ENCODE results near the gene FBXO39.

FBXO39 gene

DNA sequence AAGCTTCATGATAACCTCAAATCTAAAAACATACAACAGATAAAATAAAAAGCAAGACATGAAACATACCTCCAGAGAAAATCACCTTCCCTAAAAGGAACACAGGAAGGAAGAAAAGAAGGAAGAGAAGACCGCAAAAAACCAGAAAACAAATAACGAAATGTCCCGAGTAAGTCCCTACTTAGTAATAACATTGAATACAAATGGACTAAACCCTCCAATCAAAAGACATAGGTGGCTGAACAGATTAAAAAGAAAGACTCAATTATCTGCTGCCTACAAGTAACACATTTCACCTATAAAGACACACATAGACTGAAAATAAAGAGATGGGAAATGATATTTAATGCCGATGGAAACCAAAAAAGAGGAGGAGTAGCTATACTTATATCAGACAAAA is 6.2 kb downstream of the FBXO39 start (continued):
- TF ChIP-seq PRDM1 (tag by site-specific recombination; IDR thresholded peaks at IDR 0.05) = no peak
- TF ChIP-seq SP7 (tag by site-specific recombination; IDR thresholded peaks at IDR 0.05) = no peak
- TF ChIP-seq, protein P1, sequence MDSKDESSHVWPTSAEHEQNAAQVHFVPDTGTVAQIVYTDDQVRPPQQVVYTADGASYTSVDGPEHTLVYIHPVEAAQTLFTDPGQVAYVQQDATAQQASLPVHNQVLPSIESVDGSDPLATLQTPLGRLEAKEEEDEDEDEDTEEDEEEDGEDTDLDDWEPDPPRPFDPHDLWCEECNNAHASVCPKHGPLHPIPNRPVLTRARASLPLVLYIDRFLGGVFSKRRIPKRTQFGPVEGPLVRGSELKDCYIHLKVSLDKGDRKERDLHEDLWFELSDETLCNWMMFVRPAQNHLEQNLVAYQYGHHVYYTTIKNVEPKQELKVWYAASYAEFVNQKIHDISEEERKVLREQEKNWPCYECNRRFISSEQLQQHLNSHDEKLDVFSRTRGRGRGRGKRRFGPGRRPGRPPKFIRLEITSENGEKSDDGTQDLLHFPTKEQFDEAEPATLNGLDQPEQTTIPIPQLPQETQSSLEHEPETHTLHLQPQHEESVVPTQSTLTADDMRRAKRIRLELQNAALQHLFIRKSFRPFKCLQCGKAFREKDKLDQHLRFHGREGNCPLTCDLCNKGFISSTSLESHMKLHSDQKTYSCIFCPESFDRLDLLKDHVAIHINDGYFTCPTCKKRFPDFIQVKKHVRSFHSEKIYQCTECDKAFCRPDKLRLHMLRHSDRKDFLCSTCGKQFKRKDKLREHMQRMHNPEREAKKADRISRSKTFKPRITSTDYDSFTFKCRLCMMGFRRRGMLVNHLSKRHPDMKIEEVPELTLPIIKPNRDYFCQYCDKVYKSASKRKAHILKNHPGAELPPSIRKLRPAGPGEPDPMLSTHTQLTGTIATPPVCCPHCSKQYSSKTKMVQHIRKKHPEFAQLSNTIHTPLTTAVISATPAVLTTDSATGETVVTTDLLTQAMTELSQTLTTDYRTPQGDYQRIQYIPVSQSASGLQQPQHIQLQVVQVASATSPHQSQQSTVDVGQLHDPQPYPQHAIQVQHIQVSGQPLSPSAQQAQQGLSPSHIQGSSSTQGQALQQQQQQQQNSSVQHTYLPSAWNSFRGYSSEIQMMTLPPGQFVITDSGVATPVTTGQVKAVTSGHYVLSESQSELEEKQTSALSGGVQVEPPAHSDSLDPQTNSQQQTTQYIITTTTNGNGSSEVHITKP (tag by site-specific recombination; IDR thresholded peaks at IDR 0.05) = no peak

DNA sequence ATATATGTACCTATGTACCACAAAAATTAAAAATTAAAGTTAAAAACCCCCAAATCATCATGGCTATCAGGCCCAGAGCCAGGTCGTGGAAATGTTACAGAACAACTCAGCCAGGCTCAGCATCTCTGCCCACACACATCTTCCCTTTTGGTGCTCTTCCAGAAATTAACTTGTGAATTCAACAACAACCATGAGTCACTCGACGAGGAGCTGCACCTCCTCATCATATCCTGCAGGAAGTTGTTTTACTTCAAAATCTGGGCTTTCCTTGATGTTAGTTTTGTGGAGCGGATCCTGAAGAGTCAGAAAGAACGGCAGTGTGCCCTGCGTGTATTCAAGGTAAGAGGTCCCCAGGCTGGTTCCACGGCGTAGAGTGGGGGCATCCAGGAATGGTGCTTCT is 10.6 kb downstream of the FBXO39 start:
- Histone ChIP-seq H3K36me3 (ENCODE audit: control insufficient read depth in 2 of 2, insufficient read depth in 1 of 2, low read length in 2 of 2) (no peaks in the 10 kb centered on the region), H3K4me1 (ENCODE audit: control insufficient read depth, insufficient read depth, low read length) (no peaks in the 10 kb centered on the region), H3K9me3 (ENCODE audit: control insufficient read depth, insufficient read depth, low read depth, low read length) (no peaks in the 10 kb centered on the region), H3K4me3 (ENCODE audit: low read depth, low read length) (no peak overlapping the region), H3K27ac (ENCODE audit: extremely low read depth, low read depth, low read length) (no peak overlapping the region)
- POLR2A ChIA-PET = no interaction called here
- CTCF ChIA-PET = interaction anchor here (1.1 kb wide), 1 partner anchor 57 kb away, joined by 3 read pairs; no protein-coding TSS in a partner anchor
- TF ChIP-seq, protein P2, sequence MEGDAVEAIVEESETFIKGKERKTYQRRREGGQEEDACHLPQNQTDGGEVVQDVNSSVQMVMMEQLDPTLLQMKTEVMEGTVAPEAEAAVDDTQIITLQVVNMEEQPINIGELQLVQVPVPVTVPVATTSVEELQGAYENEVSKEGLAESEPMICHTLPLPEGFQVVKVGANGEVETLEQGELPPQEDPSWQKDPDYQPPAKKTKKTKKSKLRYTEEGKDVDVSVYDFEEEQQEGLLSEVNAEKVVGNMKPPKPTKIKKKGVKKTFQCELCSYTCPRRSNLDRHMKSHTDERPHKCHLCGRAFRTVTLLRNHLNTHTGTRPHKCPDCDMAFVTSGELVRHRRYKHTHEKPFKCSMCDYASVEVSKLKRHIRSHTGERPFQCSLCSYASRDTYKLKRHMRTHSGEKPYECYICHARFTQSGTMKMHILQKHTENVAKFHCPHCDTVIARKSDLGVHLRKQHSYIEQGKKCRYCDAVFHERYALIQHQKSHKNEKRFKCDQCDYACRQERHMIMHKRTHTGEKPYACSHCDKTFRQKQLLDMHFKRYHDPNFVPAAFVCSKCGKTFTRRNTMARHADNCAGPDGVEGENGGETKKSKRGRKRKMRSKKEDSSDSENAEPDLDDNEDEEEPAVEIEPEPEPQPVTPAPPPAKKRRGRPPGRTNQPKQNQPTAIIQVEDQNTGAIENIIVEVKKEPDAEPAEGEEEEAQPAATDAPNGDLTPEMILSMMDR (tag by site-specific recombination; IDR thresholded peaks at IDR 0.05) = no peak
- TF ChIP-seq GLI2 (tag by site-specific recombination; IDR thresholded peaks at IDR 0.05; ENCODE audit: borderline replicate concordance, low read depth) = no peak
- no peak for TF ChIP-seq ZNF785 (tag by site-specific recombination; IDR thresholded peaks at IDR 0.05)
- TF ChIP-seq, protein P3, sequence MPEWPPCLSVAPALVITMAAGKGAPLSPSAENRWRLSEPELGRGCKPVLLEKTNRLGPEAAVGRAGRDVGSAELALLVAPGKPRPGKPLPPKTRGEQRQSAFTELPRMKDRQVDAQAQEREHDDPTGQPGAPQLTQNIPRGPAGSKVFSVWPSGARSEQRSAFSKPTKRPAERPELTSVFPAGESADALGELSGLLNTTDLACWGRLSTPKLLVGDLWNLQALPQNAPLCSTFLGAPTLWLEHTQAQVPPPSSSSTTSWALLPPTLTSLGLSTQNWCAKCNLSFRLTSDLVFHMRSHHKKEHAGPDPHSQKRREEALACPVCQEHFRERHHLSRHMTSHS (tag by site-specific recombination; IDR thresholded peaks at IDR 0.05) = no peak
- TF ChIP-seq, protein P4, sequence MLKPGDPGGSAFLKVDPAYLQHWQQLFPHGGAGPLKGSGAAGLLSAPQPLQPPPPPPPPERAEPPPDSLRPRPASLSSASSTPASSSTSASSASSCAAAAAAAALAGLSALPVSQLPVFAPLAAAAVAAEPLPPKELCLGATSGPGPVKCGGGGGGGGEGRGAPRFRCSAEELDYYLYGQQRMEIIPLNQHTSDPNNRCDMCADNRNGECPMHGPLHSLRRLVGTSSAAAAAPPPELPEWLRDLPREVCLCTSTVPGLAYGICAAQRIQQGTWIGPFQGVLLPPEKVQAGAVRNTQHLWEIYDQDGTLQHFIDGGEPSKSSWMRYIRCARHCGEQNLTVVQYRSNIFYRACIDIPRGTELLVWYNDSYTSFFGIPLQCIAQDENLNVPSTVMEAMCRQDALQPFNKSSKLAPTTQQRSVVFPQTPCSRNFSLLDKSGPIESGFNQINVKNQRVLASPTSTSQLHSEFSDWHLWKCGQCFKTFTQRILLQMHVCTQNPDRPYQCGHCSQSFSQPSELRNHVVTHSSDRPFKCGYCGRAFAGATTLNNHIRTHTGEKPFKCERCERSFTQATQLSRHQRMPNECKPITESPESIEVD (tag by site-specific recombination; IDR thresholded peaks at IDR 0.05) = no peak
- TF ChIP-seq, protein P5, sequence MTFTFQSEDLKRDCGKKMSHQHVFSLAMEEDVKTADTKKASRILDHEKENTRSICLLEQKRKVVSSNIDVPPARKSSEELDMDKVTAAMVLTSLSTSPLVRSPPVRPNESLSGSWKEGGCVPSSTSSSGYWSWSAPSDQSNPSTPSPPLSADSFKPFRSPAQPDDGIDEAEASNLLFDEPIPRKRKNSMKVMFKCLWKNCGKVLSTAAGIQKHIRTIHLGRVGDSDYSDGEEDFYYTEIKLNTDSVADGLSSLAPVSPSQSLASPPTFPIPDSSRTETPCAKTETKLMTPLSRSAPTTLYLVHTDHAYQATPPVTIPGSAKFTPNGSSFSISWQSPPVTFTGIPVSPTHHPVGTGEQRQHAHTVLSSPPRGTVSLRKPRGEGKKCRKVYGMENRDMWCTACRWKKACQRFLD (tag by site-specific recombination; IDR thresholded peaks at IDR 0.05) = no peak
- TF ChIP-seq ZNF211 (tag by site-specific recombination; IDR thresholded peaks at IDR 0.05; ENCODE audit: low read depth) = no peak
- no peak for TF ChIP-seq BCL11B (tag by site-specific recombination; IDR thresholded peaks at IDR 0.05; ENCODE audit: low read depth)
- no peak for TF ChIP-seq ZNF155 (tag by site-specific recombination; IDR thresholded peaks at IDR 0.05)
- no peak for TF ChIP-seq ZNF621 (tag by site-specific recombination; IDR thresholded peaks at IDR 0.05)
- TF ChIP-seq, protein P6, sequence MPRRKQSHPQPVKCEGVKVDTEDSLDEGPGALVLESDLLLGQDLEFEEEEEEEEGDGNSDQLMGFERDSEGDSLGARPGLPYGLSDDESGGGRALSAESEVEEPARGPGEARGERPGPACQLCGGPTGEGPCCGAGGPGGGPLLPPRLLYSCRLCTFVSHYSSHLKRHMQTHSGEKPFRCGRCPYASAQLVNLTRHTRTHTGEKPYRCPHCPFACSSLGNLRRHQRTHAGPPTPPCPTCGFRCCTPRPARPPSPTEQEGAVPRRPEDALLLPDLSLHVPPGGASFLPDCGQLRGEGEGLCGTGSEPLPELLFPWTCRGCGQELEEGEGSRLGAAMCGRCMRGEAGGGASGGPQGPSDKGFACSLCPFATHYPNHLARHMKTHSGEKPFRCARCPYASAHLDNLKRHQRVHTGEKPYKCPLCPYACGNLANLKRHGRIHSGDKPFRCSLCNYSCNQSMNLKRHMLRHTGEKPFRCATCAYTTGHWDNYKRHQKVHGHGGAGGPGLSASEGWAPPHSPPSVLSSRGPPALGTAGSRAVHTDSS (tag by site-specific recombination; IDR thresholded peaks at IDR 0.05) = no peak
- no peak for TF ChIP-seq ZNF311 (tag by site-specific recombination; IDR thresholded peaks at IDR 0.05; ENCODE audit: borderline replicate concordance)
- no peak for TF ChIP-seq ZNF514 (tag by site-specific recombination; IDR thresholded peaks at IDR 0.05)
- no peak for TF ChIP-seq ZNF48 (tag by site-specific recombination; IDR thresholded peaks at IDR 0.05)
